Measurements from ENCODE around the gene KRTAP12-1. TPM values are rescaled to one million over a fixed set of nuclear protein-coding genes. Genes with fewer than 3 reads are reported as not detected.

Gene KRTAP12-1
- polyA plus RNA-seq, 4 donors = 0.09 TPM; not detected in 3

GRCh38 chr21:44702973-44703730 is 21.2 kb upstream of the KRTAP12-1 start:
- H3K9me3 ChIP-seq (ENCODE audit: control insufficient read depth in 2 of 2, insufficient read depth in 1 of 2, low read depth in 1 of 2, low read length in 1 of 2) = peaks cover 0 to 10% of the 10 kb centered on the region in 2 donors
- no peaks in the 10 kb centered on the region for H3K36me3 ChIP-seq (ENCODE audit: control insufficient read depth in 3 of 3, insufficient read depth in 2 of 3, low read depth in 1 of 3, low read length in 3 of 3)
- 43 to 50% (median 43%) methylated on average over 16 of the region's 16 CpGs for WGBS, 3 donors
- peaks cover 0 to 7% (median 0%) of the 10 kb centered on the region in 3 donors for H3K4me1 ChIP-seq (ENCODE audit: control insufficient read depth in 3 of 3, insufficient read depth in 2 of 3, low read depth in 1 of 3, low read length in 2 of 3)
- FAIRE-seq (no peak), DNase-seq (no peak)
- no peak overlapping the region for H3K4me3 ChIP-seq (ENCODE audit: low read depth in 1 of 3, low read length in 3 of 3)
- H3K27me3 ChIP-seq (ENCODE audit: control insufficient read depth in 3 of 3, insufficient read depth in 3 of 3, low read length in 3 of 3) = peaks cover 2 to 75% (median 39%) of the 10 kb centered on the region in 3 donors
- no peak overlapping the region for H3K27ac ChIP-seq (ENCODE audit: low read depth in 1 of 3, low read length in 2 of 3)

- 65 to 76% (median 73%) methylated on average over 21 to 22 of the region's 22 CpGs for WGBS, 3 donors
- peaks cover 0 to 75% (median 35%) of the 10 kb centered on the region in 3 donors for H3K27me3 ChIP-seq (ENCODE audit: control insufficient read depth in 3 of 3, insufficient read depth in 3 of 3, low read length in 3 of 3)
Measured at GRCh38 chr21:44702111-44702972, 20.4 kb upstream of the KRTAP12-1 start.

GRCh38 chr21:44701541-44701940 is 19.6 kb upstream of the KRTAP12-1 start:
- 15 to 36% (median 23%) methylated on average over 12 of the region's 12 CpGs for WGBS, 3 donors
- peaks cover 0 to 72% (median 30%) of the 10 kb centered on the region in 3 donors for H3K27me3 ChIP-seq (ENCODE audit: control insufficient read depth in 3 of 3, insufficient read depth in 3 of 3, low read length in 3 of 3)
- peaks cover 0 to 10% of the 10 kb centered on the region in 2 donors for H3K9me3 ChIP-seq (ENCODE audit: control insufficient read depth in 2 of 2, insufficient read depth in 1 of 2, low read depth in 1 of 2, low read length in 1 of 2)
- no peaks in the 10 kb centered on the region for H3K36me3 ChIP-seq (ENCODE audit: control insufficient read depth in 3 of 3, insufficient read depth in 2 of 3, low read depth in 1 of 3, low read length in 3 of 3)
- H3K27ac ChIP-seq (ENCODE audit: low read depth in 1 of 3, low read length in 2 of 3) = no peak overlapping the region
- H3K4me3 ChIP-seq (ENCODE audit: low read depth in 1 of 3, low read length in 3 of 3) = no peak overlapping the region
- H3K4me1 ChIP-seq (ENCODE audit: control insufficient read depth in 3 of 3, insufficient read depth in 2 of 3, low read depth in 1 of 3, low read length in 2 of 3) = peaks cover 0 to 12% (median 0%) of the 10 kb centered on the region in 3 donors
- FAIRE-seq (no peak), DNase-seq (no peak)

More at GRCh38 chr21:44702111-44702972, 20.4 kb upstream of the KRTAP12-1 start:
- Histone ChIP-seq H3K27ac (ENCODE audit: low read depth in 1 of 3, low read length in 2 of 3) (no peak overlapping the region), H3K9me3 (ENCODE audit: control insufficient read depth in 2 of 2, insufficient read depth in 1 of 2, low read depth in 1 of 2, low read length in 1 of 2) (peaks cover 0 to 10% of the 10 kb centered on the region in 2 donors), H3K36me3 (ENCODE audit: control insufficient read depth in 3 of 3, insufficient read depth in 2 of 3, low read depth in 1 of 3, low read length in 3 of 3) (no peaks in the 10 kb centered on the region), H3K4me3 (ENCODE audit: low read depth in 1 of 3, low read length in 3 of 3) (no peak overlapping the region), H3K4me1 (ENCODE audit: control insufficient read depth in 3 of 3, insufficient read depth in 2 of 3, low read depth in 1 of 3, low read length in 2 of 3) (peaks cover 0 to 12% (median 0%) of the 10 kb centered on the region in 3 donors)
- DNase-seq (no peak), FAIRE-seq (no peak)

GRCh38 chr21:44701023-44701400 is 19.0 kb upstream of the KRTAP12-1 start:
- FAIRE-seq = no peak

GRCh38 chr21:44700101-44701022 is 18.4 kb upstream of the KRTAP12-1 start:
- DNase-seq (no peak), FAIRE-seq (no peak)
- Histone ChIP-seq H3K9me3 (ENCODE audit: control insufficient read depth in 2 of 2, insufficient read depth in 1 of 2, low read depth in 1 of 2, low read length in 1 of 2) (peaks cover 0 to 4% of the 10 kb centered on the region in 2 donors), H3K4me3 (ENCODE audit: low read depth in 1 of 3, low read length in 3 of 3) (no peak overlapping the region), H3K36me3 (ENCODE audit: control insufficient read depth in 3 of 3, insufficient read depth in 2 of 3, low read depth in 1 of 3, low read length in 3 of 3) (no peaks in the 10 kb centered on the region), H3K27ac (ENCODE audit: low read depth in 1 of 3, low read length in 2 of 3) (no peak overlapping the region), H3K4me1 (ENCODE audit: control insufficient read depth in 3 of 3, insufficient read depth in 2 of 3, low read depth in 1 of 3, low read length in 2 of 3) (peaks cover 0 to 12% (median 0%) of the 10 kb centered on the region in 3 donors), H3K27me3 (ENCODE audit: control insufficient read depth in 3 of 3, insufficient read depth in 3 of 3, low read length in 3 of 3) (peaks cover 0 to 68% (median 23%) of the 10 kb centered on the region in 3 donors)
- 40 to 51% (median 50%) methylated on average over 21 of the region's 21 CpGs for WGBS, 3 donors

More at GRCh38 chr21:44701023-44701400, 19.0 kb upstream of the KRTAP12-1 start:
- DNase-seq = no peak
- Histone ChIP-seq H3K36me3 (ENCODE audit: control insufficient read depth in 3 of 3, insufficient read depth in 2 of 3, low read depth in 1 of 3, low read length in 3 of 3) (no peaks in the 10 kb centered on the region), H3K27ac (ENCODE audit: low read depth in 1 of 3, low read length in 2 of 3) (no peak overlapping the region), H3K27me3 (ENCODE audit: control insufficient read depth in 3 of 3, insufficient read depth in 3 of 3, low read length in 3 of 3) (peaks cover 0 to 70% (median 24%) of the 10 kb centered on the region in 3 donors), H3K4me1 (ENCODE audit: control insufficient read depth in 3 of 3, insufficient read depth in 2 of 3, low read depth in 1 of 3, low read length in 2 of 3) (peaks cover 0 to 12% (median 0%) of the 10 kb centered on the region in 3 donors), H3K4me3 (ENCODE audit: low read depth in 1 of 3, low read length in 3 of 3) (no peak overlapping the region), H3K9me3 (ENCODE audit: control insufficient read depth in 2 of 2, insufficient read depth in 1 of 2, low read depth in 1 of 2, low read length in 1 of 2) (peaks cover 0 to 6% of the 10 kb centered on the region in 2 donors)
- 81 to 88% (median 86%) methylated on average over 14 of the region's 14 CpGs for WGBS, 3 donors

- H3K4me3 ChIP-seq (ENCODE audit: low read depth in 1 of 3, low read length in 3 of 3) = no peak overlapping the region
- no peaks in the 10 kb centered on the region for H3K36me3 ChIP-seq (ENCODE audit: control insufficient read depth in 3 of 3, insufficient read depth in 2 of 3, low read depth in 1 of 3, low read length in 3 of 3)
- DNase-seq (no peak), FAIRE-seq (no peak)
- H3K27ac ChIP-seq (ENCODE audit: low read depth in 1 of 3, low read length in 2 of 3) = no peak overlapping the region
- peaks cover 0 to 65% (median 21%) of the 10 kb centered on the region in 3 donors for H3K27me3 ChIP-seq (ENCODE audit: control insufficient read depth in 3 of 3, insufficient read depth in 3 of 3, low read length in 3 of 3)
- 53 to 55% (median 54%) methylated on average over 17 of the region's 17 CpGs for WGBS, 3 donors
- H3K4me1 ChIP-seq (ENCODE audit: control insufficient read depth in 3 of 3, insufficient read depth in 2 of 3, low read depth in 1 of 3, low read length in 2 of 3) = peaks cover 0 to 12% (median 0%) of the 10 kb centered on the region in 3 donors
- H3K9me3 ChIP-seq (ENCODE audit: control insufficient read depth in 2 of 2, insufficient read depth in 1 of 2, low read depth in 1 of 2, low read length in 1 of 2) = peaks cover 0 to under 1% of the 10 kb centered on the region in 2 donors
Measured at GRCh38 chr21:44699502-44700001, 17.6 kb upstream of the KRTAP12-1 start.

GRCh38 chr21:44697811-44698734 is 16.1 kb upstream of the KRTAP12-1 start:
- 24 to 35% (median 33%) methylated on average over 32 to 35 of the region's 35 CpGs for WGBS, 3 donors
- Histone ChIP-seq H3K4me3 (ENCODE audit: low read depth in 1 of 3, low read length in 3 of 3) (no peak overlapping the region), H3K36me3 (ENCODE audit: control insufficient read depth in 3 of 3, insufficient read depth in 2 of 3, low read depth in 1 of 3, low read length in 3 of 3) (no peaks in the 10 kb centered on the region), H3K9me3 (ENCODE audit: control insufficient read depth in 2 of 2, insufficient read depth in 1 of 2, low read depth in 1 of 2, low read length in 1 of 2) (no peaks in the 10 kb centered on the region), H3K4me1 (ENCODE audit: control insufficient read depth in 3 of 3, insufficient read depth in 2 of 3, low read depth in 1 of 3, low read length in 2 of 3) (peaks cover 0 to 12% (median 0%) of the 10 kb centered on the region in 3 donors), H3K27ac (ENCODE audit: low read depth in 1 of 3, low read length in 2 of 3) (peak overlapping the region in 1 of 3 donors; percentile 58), H3K27me3 (ENCODE audit: control insufficient read depth in 3 of 3, insufficient read depth in 3 of 3, low read length in 3 of 3) (peaks cover 0 to 50% (median 12%) of the 10 kb centered on the region in 3 donors)
- no peak for FAIRE-seq
- peak in 1 of 2 donors; percentile 58 for DNase-seq

Measured in small intestine (tissue), 7 donors.